RWPE2 (cell line): ENCODE results near the gene STK4.
A peak's percentile ranks its signal among the peaks of the same experiment; 100 is the strongest.
"Not testable (repeated sequence)": the region's sequence is repeated elsewhere in the genome, so short reads cannot be mapped to it uniquely, and the experiment has no call there.

ENCODE experiments used
- ATAC-seq: fragments of 200-7000 bp; cut with Tn5 transposase; 3 replicates; pipeline ENCODE4 v1.9.1; 2021; ENCODE audit warnings: low read depth
- DNase-seq: peaks from one replicate; pipeline ENCODE4 v3.0.0-alpha.2; 2020; ENCODE audit warnings: low spot score
- H3K27ac ChIP-seq: fragments of 450-650 bp; 2 replicates; pipeline ENCODE4 v1.5.1; 2017; ENCODE audit warnings: mild to moderate bottlenecking; ENCODE audit not compliant: poor library complexity, severe bottlenecking
- H3K27me3 ChIP-seq: fragments of 250-450 bp; sonication (Bioruptor Pico); 2 replicates; pipeline ENCODE4 v1.5.1; 2021; ENCODE audit warnings: mild to moderate bottlenecking, moderate library complexity; ENCODE audit not compliant: insufficient read depth, poor library complexity, severe bottlenecking
- H3K36me3 ChIP-seq: fragments of 250-450 bp; sonication (Bioruptor Pico); 2 replicates; pipeline ENCODE4 v1.5.1; 2020; ENCODE audit warnings: low read depth, mild to moderate bottlenecking, moderate library complexity
- H3K4me1 ChIP-seq: fragments of 250-450 bp; sonication (Bioruptor Pico); 2 replicates; pipeline ENCODE4 v1.5.1; 2021; ENCODE audit warnings: mild to moderate bottlenecking, moderate library complexity; ENCODE audit not compliant: insufficient read depth, poor library complexity, severe bottlenecking
- H3K4me3 ChIP-seq: fragments of 250-450 bp; sonication (Bioruptor Pico); 2 replicates; pipeline ENCODE4 v1.5.1; 2021; ENCODE audit warnings: mild to moderate bottlenecking, moderate library complexity; ENCODE audit not compliant: severe bottlenecking
- H3K9me3 ChIP-seq: fragments of 250-450 bp; sonication (Bioruptor Pico); 2 replicates; pipeline ENCODE4 v1.5.1; 2021; ENCODE audit warnings: mild to moderate bottlenecking, moderate library complexity; ENCODE audit not compliant: severe bottlenecking
- CTCF ChIP-seq: fragments of 450-650 bp; IDR thresholded peaks from one replicate; pipeline ENCODE4 v1.5.1; 2017; ENCODE audit warnings: mild to moderate bottlenecking, moderate library complexity; ENCODE audit not compliant: poor library complexity, severe bottlenecking

The STK4 gene

GRCh38 chr20:45059022-45059728, 92.9 kb downstream of the STK4 start:
- ATAC-seq (peak; percentile 90), DNase-seq (no peak)
- Histone ChIP-seq H3K27me3 (no peaks in the 10 kb centered on the region), H3K9me3 (no peaks in the 10 kb centered on the region), H3K27ac (peak overlapping the region; percentile 95), H3K4me3 (no peak overlapping the region), H3K36me3 (peaks cover 25% of the 10 kb centered on the region), H3K4me1 (peaks cover 41% of the 10 kb centered on the region)
- no peak for TF ChIP-seq CTCF

GRCh38 chr20:45060294-45060693, 94.0 kb downstream of the STK4 start:
- ATAC-seq = no peak
- peak overlapping the region; percentile 95 for H3K27ac ChIP-seq
- H3K4me3 ChIP-seq = no peak overlapping the region
- no peaks in the 10 kb centered on the region for H3K27me3 ChIP-seq
- DNase-seq = no peak
- H3K4me1 ChIP-seq = peaks cover 46% of the 10 kb centered on the region
- peaks cover 22% of the 10 kb centered on the region for H3K36me3 ChIP-seq
- TF ChIP-seq CTCF = no peak
- no peaks in the 10 kb centered on the region for H3K9me3 ChIP-seq

- Histone ChIP-seq H3K4me3 (no peak overlapping the region), H3K4me1 (peaks cover 52% of the 10 kb centered on the region), H3K9me3 (no peaks in the 10 kb centered on the region), H3K36me3 (peaks cover 28% of the 10 kb centered on the region), H3K27ac (peak overlapping the region; percentile 95), H3K27me3 (no peaks in the 10 kb centered on the region)
- DNase-seq = peak; percentile 98
- no peak for TF ChIP-seq CTCF
- ATAC-seq = peak; percentile 98
Observed at GRCh38 chr20:45061244-45061643, 94.9 kb downstream of the STK4 start.

- peaks cover 71% of the 10 kb centered on the region for H3K4me1 ChIP-seq
- H3K27ac ChIP-seq = peak overlapping the region; percentile 95
- not testable (repeated sequence) for ATAC-seq, H3K27me3 ChIP-seq, H3K9me3 ChIP-seq, H3K4me3 ChIP-seq, DNase-seq
- peaks cover 17% of the 10 kb centered on the region for H3K36me3 ChIP-seq
Observed at GRCh38 chr20:45063107-45063506, 96.8 kb downstream of the STK4 start.

GRCh38 chr20:45064812-45065211, 98.5 kb downstream of the STK4 start:
- Histone ChIP-seq H3K27me3 (no peaks in the 10 kb centered on the region), H3K27ac (no peak overlapping the region), H3K4me1 (peaks cover 59% of the 10 kb centered on the region), H3K36me3 (peaks cover 26% of the 10 kb centered on the region), H3K9me3 (no peaks in the 10 kb centered on the region), H3K4me3 (no peak overlapping the region)
- no peak for ATAC-seq
- DNase-seq = no peak
- no peak for TF ChIP-seq CTCF
